T-cell (primary cell): ENCODE results near the gene TNNI2. TPM values are rescaled to one million over a fixed set of nuclear protein-coding genes. Genes with fewer than 3 reads are reported as not detected.

Experiments
- ATAC-seq, 4 experiments: fragments of 200-7000 bp in 3 of 4; fragments of 150-1000 bp in 1 of 4; cut with Tn5 transposase; replicated peaks in 1 of 4; 1 replicate in 3 of 4; 2 replicates in 1 of 4; pipeline ENCODE4 v1.10.0; 2021; ENCODE audit warnings: moderate library complexity in 3 of 4, mild to moderate bottlenecking in 2 of 4, moderate number of reproducible peaks in 1 of 4
- CTCF ChIA-PET, 2 donors: fragments of 300-600 bp; sonication (Branson Sonifier 250); formaldehyde crosslinking; loops; one replicate each; lab custom pipeline; 2022; ENCODE audit warnings: antibody characterized with exemption in 2 of 2; lab: Charles Lee
- POLR2A ChIA-PET, 2 donors: fragments of 300-600 bp; sonication (Branson Sonifier 250); formaldehyde crosslinking; loops; one replicate each; lab custom pipeline; 2022; ENCODE audit warnings: antibody characterized with exemption in 2 of 2; lab: Charles Lee
- DNase-seq, 35 experiments: peaks; one replicate each; pipeline versions ENCODE4 v3.0.0 to v3.0.0-alpha.2; 2013 to 2023
- H3K27ac ChIP-seq: one replicate; pipeline ENCODE4 v1.5.1; 2013; ENCODE audit warnings: low read length
- H3K27me3 ChIP-seq, 2 experiments: replicated peaks in 1 of 2; 1 replicate in 1 of 2; 2 replicates in 1 of 2; pipeline versions ENCODE4 v1.6.1 to v1.7.0; 2013; ENCODE audit warnings: low read length in 1 of 2, mixed read lengths in 1 of 2; ENCODE audit not compliant: control insufficient read depth in 2 of 2, insufficient read depth in 2 of 2; ENCODE audit errors: extremely low read depth in 1 of 2
- H3K36me3 ChIP-seq, 2 donors: 1 replicate in 1 of 2; 2 replicates in 1 of 2; pipeline versions ENCODE4 v1.6.1 to v1.7.0; 2013; ENCODE audit warnings: low read length in 1 of 2; ENCODE audit not compliant: control insufficient read depth in 2 of 2, insufficient read depth in 1 of 2; ENCODE audit errors: extremely low read depth in 1 of 2
- H3K4me1 ChIP-seq, 2 experiments: 1 replicate in 1 of 2; 2 replicates in 1 of 2; pipeline versions ENCODE4 v1.6.1 to v1.7.0; 2013; ENCODE audit warnings: low read length in 2 of 2, mixed read lengths in 1 of 2; ENCODE audit not compliant: insufficient read depth in 2 of 2, control insufficient read depth in 1 of 2; ENCODE audit errors: extremely low read depth in 1 of 2
- H3K4me3 ChIP-seq, 2 donors: 1 replicate in 1 of 2; 2 replicates in 1 of 2; pipeline versions ENCODE4 v1.5.1 to v1.7.0; 2013; ENCODE audit warnings: mild to moderate bottlenecking in 2 of 2, low read length in 1 of 2, moderate library complexity in 1 of 2; ENCODE audit not compliant: control insufficient read depth in 1 of 2; ENCODE audit errors: extremely low read depth in 1 of 2
- H3K9me3 ChIP-seq: 2 replicates; pipeline ENCODE4 v1.7.0; 2013
- H3K27ac Mint-ChIP-seq, 2 donors: one replicate each; pipeline ENCODE4 v1.8.0; 2020 to 2021; ENCODE audit warnings: mild to moderate bottlenecking in 2 of 2, mixed read lengths in 2 of 2
- H3K27me3 Mint-ChIP-seq, 2 donors: one replicate each; pipeline ENCODE4 v1.8.0; 2021 to 2022; ENCODE audit warnings: mixed read lengths in 2 of 2
- H3K36me3 Mint-ChIP-seq: one replicate; pipeline ENCODE4 v1.8.0; 2021; ENCODE audit warnings: mixed read lengths
- H3K4me1 Mint-ChIP-seq, 3 donors: one replicate each; pipeline ENCODE4 v1.8.0; 2020 to 2022; ENCODE audit warnings: mixed read lengths in 3 of 3, mild to moderate bottlenecking in 1 of 3
- H3K4me3 Mint-ChIP-seq, 3 donors: one replicate each; pipeline ENCODE4 v1.8.0; 2020 to 2022; ENCODE audit warnings: mild to moderate bottlenecking in 3 of 3, mixed read lengths in 3 of 3, moderate library complexity in 3 of 3
- H3K9me3 Mint-ChIP-seq, 3 donors: one replicate each; pipeline ENCODE4 v1.8.0; 2020 to 2022; ENCODE audit warnings: mixed read lengths in 3 of 3
- WGBS: methylation state at CpG from one replicate; pipeline ENCODE4 v1.1.5; 2013; ENCODE audit warnings: missing lambda C conversion rate; ENCODE audit not compliant: insufficient coverage; 5-methylcytosine and 5-hydroxymethylcytosine counted together
- total RNA-seq, 35 experiments: library from RNA in 6 of 35; stranded (reverse) in 6 of 35; fragments of 120-200 nt in 1 of 35; gene quantifications; one replicate each; pipeline versions ENCODE4 v1.2.1 to v1.2.4 and lab custom pipeline; 2013 to 2026

The TNNI2 gene
- total RNA-seq, 5 donors from 2014 or later (not counting 1 experiment from before 2014, with no cell fraction given) = 0.39 TPM; not detected in 4

DNA sequence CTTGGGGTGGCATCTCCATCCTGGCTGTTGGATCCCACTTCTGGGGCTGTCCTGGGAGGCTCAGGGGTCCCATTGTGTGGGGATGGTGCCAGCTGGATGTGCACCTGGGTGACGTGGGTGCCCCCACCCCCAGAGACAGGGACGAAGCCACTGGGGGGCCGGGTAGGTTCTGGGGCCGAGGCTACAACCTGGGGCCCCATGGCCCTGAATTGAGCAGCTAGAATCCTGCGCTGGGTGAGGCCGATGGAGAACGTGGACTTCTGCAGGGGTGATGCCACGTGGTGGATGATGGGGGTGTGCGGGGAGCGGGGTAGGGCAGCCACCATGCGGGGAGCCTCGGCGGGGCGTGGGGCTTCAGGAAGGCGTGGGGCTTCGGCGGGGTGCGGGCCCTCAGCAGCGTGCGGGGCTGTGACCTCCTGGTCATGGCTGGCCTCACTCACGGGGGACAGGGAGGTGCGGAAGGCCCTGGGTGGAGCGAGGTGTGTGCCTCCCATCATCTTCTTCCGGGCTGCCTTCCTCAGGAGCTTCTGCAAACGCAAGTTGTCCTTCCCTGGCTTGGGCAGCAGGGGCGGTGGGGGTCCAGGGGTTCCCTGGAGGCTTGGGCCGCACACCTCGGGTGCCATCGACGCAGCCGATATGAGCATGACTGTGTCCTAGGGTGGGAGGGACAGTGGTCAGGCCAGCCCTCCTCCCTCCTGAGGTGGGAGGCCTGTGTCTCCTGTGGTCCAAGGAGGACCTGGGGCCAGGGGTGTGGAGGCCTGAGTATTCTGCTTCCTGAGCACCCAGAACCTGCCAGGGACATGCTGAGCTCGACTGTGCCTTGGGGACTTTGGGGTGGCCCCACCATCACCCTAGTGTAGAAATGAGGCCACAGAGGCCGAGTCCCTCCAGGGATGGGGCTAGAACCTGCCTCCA lies 51.4 kb downstream of the TNNI2 start:
- Mint-ChIP-seq H3K9me3 (peaks cover 0 to 5% (median 0%) of the 10 kb centered on the region in 3 donors), H3K36me3 (peaks cover 8% of the 10 kb centered on the region), H3K27ac (peak overlapping the region; percentile 51 to 84), H3K4me1 (peaks cover 48 to 53% (median 49%) of the 10 kb centered on the region in 3 donors), H3K4me3 (peak overlapping the region; percentile 24 to 76 (median 25)), H3K27me3 (no peaks in the 10 kb centered on the region)
- Histone ChIP-seq H3K4me1 (peaks cover 22 to 53% of the 10 kb centered on the region in 2 experiments), H3K9me3 (no peaks in the 10 kb centered on the region), H3K27ac (peak overlapping the region; percentile 65), H3K4me3 (peak overlapping the region; percentile 44 to 67), H3K27me3 (no peaks in the 10 kb centered on the region), H3K36me3 (peaks cover 7 to 37% of the 10 kb centered on the region in 2 donors)
- peak in 1 of 4 experiments; percentile 6 for ATAC-seq
- CTCF ChIA-PET = no interaction called here
- peak in 2 of 35 experiments; percentile 14 to 30 for DNase-seq
- 50% methylated on average over 25 of the region's 33 CpGs for WGBS
- POLR2A ChIA-PET = interaction anchor here in 1 of 2 donors (0.7 kb wide), 1 partner anchor 52 kb away, joined by 4 read pairs; no protein-coding TSS in a partner anchor

Other genes starting within 250 kb of the TNNI2 start
- not detected for gene KRTAP5-2, start 240.7 kb upstream of the TNNI2 start, total RNA-seq
- gene KRTAP5-3, start 230.5 kb upstream of the TNNI2 start, total RNA-seq = not detected
- not detected for gene KRTAP5-4, start 216.8 kb upstream of the TNNI2 start, total RNA-seq
- not detected for gene KRTAP5-5, start 209.2 kb upstream of the TNNI2 start, total RNA-seq
- not detected for gene KRTAP5-6, start 141.8 kb upstream of the TNNI2 start, total RNA-seq
- 1 to 10 TPM in 4 of 5 donors, under 1 TPM in 1; 0.72 to 4.2 (median 1.8) TPM for gene IFITM10, start 88.4 kb upstream of the TNNI2 start, total RNA-seq
- 100 to 1,000 TPM in 3 of 5 donors, 10 to 100 TPM in 2; 91.9 to 187 (median 163) TPM for gene CTSD, start 75.1 kb upstream of the TNNI2 start, total RNA-seq
- not detected for gene SYT8, start 4.0 kb upstream of the TNNI2 start, total RNA-seq
- 100 to 1,000 TPM; 286 to 514 (median 375) TPM for gene LSP1, start 14.1 kb downstream of the TNNI2 start, total RNA-seq
- gene PRR33, start 52.9 kb downstream of the TNNI2 start, total RNA-seq = under 1 TPM in 2 of 5 donors, not detected in 3; 0.10 to 0.12 TPM
- 10 to 100 TPM; 15.9 to 22.1 (median 18.2) TPM for gene TNNT3, start 80.7 kb downstream of the TNNI2 start, total RNA-seq
- gene MRPL23, start 108.4 kb downstream of the TNNI2 start, total RNA-seq = 10 to 100 TPM; 34.5 to 58.8 (median 37.8) TPM
- 1 to 10 TPM in 3 of 5 donors, not detected in 2; 1.7 to 2.3 (median 2.0) TPM for gene H19, start 158.9 kb downstream of the TNNI2 start, total RNA-seq